ENCODE measurements around the gene NUMA1. TPM values are rescaled to one million over a fixed set of nuclear protein-coding genes. Genes with fewer than 3 reads are reported as not detected.

Gene NUMA1
- polyA plus RNA-seq, 1 donor (not counting 4 experiments of a cell fraction or from before 2014, with no cell fraction given), result 38.8 TPM

DNA sequence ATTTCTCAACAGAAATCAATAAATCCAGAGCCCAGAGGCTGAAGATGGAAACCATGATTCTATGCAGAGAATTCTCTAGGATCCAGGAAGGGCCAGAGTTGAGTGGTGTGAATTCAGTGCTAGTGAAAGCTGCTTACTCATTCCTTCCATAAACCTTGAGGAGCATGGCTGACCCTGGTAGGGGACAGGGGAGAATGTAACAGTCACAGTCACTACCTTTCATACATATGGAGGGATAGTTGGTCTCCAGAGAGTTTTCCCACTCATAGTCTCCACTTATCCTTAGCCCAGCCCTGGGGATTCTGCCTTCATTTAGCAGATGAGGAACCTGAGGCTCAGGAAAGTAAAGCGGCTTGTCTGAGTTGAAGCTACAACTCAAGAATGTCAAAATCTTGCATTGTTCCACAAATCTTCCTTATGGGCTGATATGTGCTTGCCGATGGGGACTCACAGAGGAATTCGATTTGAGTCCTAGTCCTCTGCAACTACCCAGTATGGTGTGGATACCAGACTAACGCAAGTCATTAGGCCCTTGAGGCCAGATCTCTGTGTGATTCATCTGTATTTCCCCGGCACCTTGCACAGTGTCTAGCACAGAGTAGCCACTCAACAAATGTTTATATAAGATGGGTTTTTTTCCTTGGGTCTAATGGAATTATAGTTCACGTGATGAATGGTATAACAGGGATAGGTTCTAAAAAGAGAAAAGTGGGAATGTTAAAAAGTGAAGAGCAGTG lies 35.8 kb upstream of the NUMA1 start:
- Histone ChIP-seq H3K27ac (ENCODE audit: control insufficient read depth, insufficient read depth, low read length) (peak overlapping the region; percentile 99), H3K9ac (ENCODE audit: control insufficient read depth, extremely low read depth, insufficient read depth, low read length) (no peak overlapping the region), H3K27me3 (ENCODE audit: control insufficient read depth, extremely low read depth, insufficient read depth, low read length) (no peaks in the 10 kb centered on the region), H3K4me1 (ENCODE audit: control insufficient read depth, extremely low read depth, insufficient read depth, low read length) (peaks cover 46% of the 10 kb centered on the region), H3K9me3 (ENCODE audit: control insufficient read depth, low read depth, low read length) (no peaks in the 10 kb centered on the region), H4K20me1 (ENCODE audit: control insufficient read depth, extremely low read depth, insufficient read depth, low read length) (no peaks in the 10 kb centered on the region), H3K4me3 (ENCODE audit: control insufficient read depth in 2 of 3, extremely low read depth in 1 of 3, insufficient read depth in 2 of 3, low read depth in 1 of 3, low read length in 3 of 3) (peak overlapping the region in 1 of 3 experiments; percentile 37), H3K79me2 (ENCODE audit: control insufficient read depth, insufficient read depth, low read length) (peaks cover 4% of the 10 kb centered on the region), H3K36me3 (ENCODE audit: control insufficient read depth in 2 of 2, extremely low read depth in 1 of 2, insufficient read depth in 2 of 2, low read length in 2 of 2) (peaks cover 4 to 12% of the 10 kb centered on the region in 2 experiments), H3K4me2 (ENCODE audit: control insufficient read depth, extremely low read depth, insufficient read depth, low read depth, low read length) (peak overlapping the region; percentile 85), H2AFZ (ENCODE audit: control insufficient read depth, low read length) (no peak overlapping the region), H3K9me1 (ENCODE audit: control insufficient read depth, extremely low read depth, insufficient read depth, low read length) (no peaks in the 10 kb centered on the region)
- FAIRE-seq, result peak; percentile 13
- dilution Hi-C loops (cut with MboI; ENCODE audit: extremely low pct_ligation_motif_present, low sequenced_read_pairs), result no loop called here
- TF ChIP-seq, protein P1, sequence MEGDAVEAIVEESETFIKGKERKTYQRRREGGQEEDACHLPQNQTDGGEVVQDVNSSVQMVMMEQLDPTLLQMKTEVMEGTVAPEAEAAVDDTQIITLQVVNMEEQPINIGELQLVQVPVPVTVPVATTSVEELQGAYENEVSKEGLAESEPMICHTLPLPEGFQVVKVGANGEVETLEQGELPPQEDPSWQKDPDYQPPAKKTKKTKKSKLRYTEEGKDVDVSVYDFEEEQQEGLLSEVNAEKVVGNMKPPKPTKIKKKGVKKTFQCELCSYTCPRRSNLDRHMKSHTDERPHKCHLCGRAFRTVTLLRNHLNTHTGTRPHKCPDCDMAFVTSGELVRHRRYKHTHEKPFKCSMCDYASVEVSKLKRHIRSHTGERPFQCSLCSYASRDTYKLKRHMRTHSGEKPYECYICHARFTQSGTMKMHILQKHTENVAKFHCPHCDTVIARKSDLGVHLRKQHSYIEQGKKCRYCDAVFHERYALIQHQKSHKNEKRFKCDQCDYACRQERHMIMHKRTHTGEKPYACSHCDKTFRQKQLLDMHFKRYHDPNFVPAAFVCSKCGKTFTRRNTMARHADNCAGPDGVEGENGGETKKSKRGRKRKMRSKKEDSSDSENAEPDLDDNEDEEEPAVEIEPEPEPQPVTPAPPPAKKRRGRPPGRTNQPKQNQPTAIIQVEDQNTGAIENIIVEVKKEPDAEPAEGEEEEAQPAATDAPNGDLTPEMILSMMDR (optimal IDR thresholded peaks at IDR 0.05 in 1 of 3, IDR thresholded peaks at IDR 0.05 in 1 of 3, conservative IDR thresholded peaks at IDR 0.05 in 1 of 3; ENCODE audit: extremely low read depth in 1 of 3, insufficient read depth in 2 of 3, low read length in 3 of 3), result no peak
- no peak for TF ChIP-seq EZH2 (IDR thresholded peaks at IDR 0.05; ENCODE audit: low read length)
- no peak for DNase-seq (ENCODE audit: low read depth, low spot score)

DNA sequence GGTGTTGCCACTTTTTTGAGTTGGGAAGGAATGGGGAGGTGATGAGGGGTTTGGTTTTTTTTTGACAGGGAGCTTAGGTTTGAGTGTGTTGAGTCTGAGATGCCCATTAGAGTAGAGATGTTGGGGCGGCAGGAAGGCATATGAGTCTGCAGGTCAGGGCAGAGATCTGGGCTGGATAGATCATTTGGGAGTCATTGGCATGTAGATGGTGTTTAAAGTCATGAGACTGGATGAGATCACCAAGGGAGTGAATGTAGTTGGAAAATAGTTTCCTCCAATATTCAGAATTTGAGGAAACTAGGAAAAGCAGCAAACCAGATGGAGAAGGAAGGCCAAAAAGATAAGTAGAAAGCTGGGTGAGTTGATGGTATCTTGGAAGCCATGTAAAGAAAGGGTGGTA lies 34.2 kb upstream of the NUMA1 start:
- TF ChIP-seq, protein P1 (optimal IDR thresholded peaks at IDR 0.05 in 1 of 3, IDR thresholded peaks at IDR 0.05 in 1 of 3, conservative IDR thresholded peaks at IDR 0.05 in 1 of 3; ENCODE audit: extremely low read depth in 1 of 3, insufficient read depth in 2 of 3, low read length in 3 of 3), result no peak
- no peak for TF ChIP-seq EZH2 (IDR thresholded peaks at IDR 0.05; ENCODE audit: low read length)
- peak; percentile 64 for DNase-seq (ENCODE audit: low read depth, low spot score)
- Histone ChIP-seq H3K9me1 (ENCODE audit: control insufficient read depth, extremely low read depth, insufficient read depth, low read length) (no peaks in the 10 kb centered on the region), H3K9me3 (ENCODE audit: control insufficient read depth, low read depth, low read length) (no peaks in the 10 kb centered on the region), H3K9ac (ENCODE audit: control insufficient read depth, extremely low read depth, insufficient read depth, low read length) (peak overlapping the region; percentile 55), H3K79me2 (ENCODE audit: control insufficient read depth, insufficient read depth, low read length) (peaks cover 4% of the 10 kb centered on the region), H3K27me3 (ENCODE audit: control insufficient read depth, extremely low read depth, insufficient read depth, low read length) (no peaks in the 10 kb centered on the region), H4K20me1 (ENCODE audit: control insufficient read depth, extremely low read depth, insufficient read depth, low read length) (no peaks in the 10 kb centered on the region), H2AFZ (ENCODE audit: control insufficient read depth, low read length) (peak overlapping the region; percentile 51), H3K4me3 (ENCODE audit: control insufficient read depth in 2 of 3, extremely low read depth in 1 of 3, insufficient read depth in 2 of 3, low read depth in 1 of 3, low read length in 3 of 3) (peak overlapping the region; percentile 37 to 50 (median 40)), H3K4me2 (ENCODE audit: control insufficient read depth, extremely low read depth, insufficient read depth, low read depth, low read length) (peak overlapping the region; percentile 85), H3K27ac (ENCODE audit: control insufficient read depth, insufficient read depth, low read length) (peak overlapping the region; percentile 99), H3K36me3 (ENCODE audit: control insufficient read depth in 2 of 2, extremely low read depth in 1 of 2, insufficient read depth in 2 of 2, low read length in 2 of 2) (peaks cover 8% of the 10 kb centered on the region in 2 experiments), H3K4me1 (ENCODE audit: control insufficient read depth, extremely low read depth, insufficient read depth, low read length) (peaks cover 46% of the 10 kb centered on the region)
- peak; percentile 20 for FAIRE-seq
- dilution Hi-C loops (cut with MboI; ENCODE audit: extremely low pct_ligation_motif_present, low sequenced_read_pairs), result no loop called here

Measured in keratinocyte (primary cell).